ENCODE measurements around the gene UGT1A1. TPM values are rescaled to one million over a fixed set of nuclear protein-coding genes. Genes with fewer than 3 reads are reported as not detected.

Gene UGT1A1
- total and polyA plus RNA-seq, 2 of the 13 experiments (the other 11 are each of a cell fraction or from before 2014, with no cell fraction given), result 0.69 to 0.75 TPM

DNA sequence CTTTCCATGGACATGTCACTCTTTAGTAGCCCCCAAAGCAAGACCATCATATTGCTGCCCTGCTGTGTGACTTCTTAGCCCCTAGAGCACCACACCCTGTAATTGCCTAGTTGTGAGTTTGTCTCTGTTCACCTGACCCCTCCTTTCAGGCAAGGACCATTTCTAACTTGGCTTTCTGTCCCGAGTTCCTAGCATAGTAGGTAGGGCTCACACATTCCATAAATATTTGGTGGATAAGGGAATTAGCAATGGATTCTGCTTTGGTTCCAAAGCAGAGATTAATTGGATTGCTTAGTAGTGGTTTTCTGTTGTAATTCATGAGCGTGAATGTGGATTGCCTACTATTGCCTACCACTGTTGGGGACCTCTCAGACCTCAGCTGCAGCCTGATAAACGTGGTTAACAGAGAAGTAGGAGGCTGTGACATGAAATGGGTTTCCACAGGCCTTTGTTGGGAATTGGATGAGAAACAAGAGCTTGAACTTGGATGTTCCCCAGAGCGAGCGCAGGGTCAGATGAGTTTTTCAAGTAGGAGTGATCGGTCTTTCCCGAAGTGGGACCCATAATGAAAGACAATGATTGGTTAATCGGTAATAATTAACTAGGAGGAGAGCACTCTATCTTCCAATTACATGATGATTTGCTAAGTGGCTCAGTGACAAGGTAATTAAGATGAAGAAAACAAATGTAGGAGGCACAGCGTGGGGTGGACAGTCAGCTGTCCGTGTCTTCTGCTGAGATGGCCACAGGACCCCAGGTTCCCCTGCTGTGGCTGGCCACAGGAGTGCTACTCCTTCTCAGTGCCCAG lies 13.4 kb upstream of the UGT1A1 start (continued):
- TF ChIP-seq, protein P1, sequence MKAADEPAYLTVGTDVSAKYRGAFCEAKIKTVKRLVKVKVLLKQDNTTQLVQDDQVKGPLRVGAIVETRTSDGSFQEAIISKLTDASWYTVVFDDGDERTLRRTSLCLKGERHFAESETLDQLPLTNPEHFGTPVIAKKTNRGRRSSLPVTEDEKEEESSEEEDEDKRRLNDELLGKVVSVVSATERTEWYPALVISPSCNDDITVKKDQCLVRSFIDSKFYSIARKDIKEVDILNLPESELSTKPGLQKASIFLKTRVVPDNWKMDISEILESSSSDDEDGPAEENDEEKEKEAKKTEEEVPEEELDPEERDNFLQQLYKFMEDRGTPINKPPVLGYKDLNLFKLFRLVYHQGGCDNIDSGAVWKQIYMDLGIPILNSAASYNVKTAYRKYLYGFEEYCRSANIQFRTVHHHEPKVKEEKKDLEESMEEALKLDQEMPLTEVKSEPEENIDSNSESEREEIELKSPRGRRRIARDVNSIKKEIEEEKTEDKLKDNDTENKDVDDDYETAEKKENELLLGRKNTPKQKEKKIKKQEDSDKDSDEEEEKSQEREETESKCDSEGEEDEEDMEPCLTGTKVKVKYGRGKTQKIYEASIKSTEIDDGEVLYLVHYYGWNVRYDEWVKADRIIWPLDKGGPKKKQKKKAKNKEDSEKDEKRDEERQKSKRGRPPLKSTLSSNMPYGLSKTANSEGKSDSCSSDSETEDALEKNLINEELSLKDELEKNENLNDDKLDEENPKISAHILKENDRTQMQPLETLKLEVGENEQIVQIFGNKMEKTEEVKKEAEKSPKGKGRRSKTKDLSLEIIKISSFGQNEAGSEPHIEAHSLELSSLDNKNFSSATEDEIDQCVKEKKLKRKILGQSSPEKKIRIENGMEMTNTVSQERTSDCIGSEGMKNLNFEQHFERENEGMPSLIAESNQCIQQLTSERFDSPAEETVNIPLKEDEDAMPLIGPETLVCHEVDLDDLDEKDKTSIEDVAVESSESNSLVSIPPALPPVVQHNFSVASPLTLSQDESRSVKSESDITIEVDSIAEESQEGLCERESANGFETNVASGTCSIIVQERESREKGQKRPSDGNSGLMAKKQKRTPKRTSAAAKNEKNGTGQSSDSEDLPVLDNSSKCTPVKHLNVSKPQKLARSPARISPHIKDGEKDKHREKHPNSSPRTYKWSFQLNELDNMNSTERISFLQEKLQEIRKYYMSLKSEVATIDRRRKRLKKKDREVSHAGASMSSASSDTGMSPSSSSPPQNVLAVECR (CRISPR knock-in tag; IDR thresholded peaks at IDR 0.05; ENCODE audit: borderline replicate concordance), result no peak
- no peak for TF ChIP-seq ZNF564 (CRISPR knock-in tag; IDR thresholded peaks at IDR 0.05)

DNA sequence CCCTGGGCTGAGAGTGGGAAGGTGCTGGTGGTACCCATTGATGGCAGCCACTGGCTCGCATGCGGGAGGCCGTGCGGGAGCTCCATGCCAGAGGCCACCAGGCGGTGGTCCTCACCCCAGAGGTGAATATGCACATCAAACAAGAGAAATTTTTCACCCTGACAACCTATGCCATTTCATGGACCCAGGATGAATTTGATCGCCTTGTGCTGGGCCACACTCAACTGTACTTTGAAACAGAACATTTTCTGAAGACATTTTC lies 12.9 kb upstream of the UGT1A1 start:
- Histone ChIP-seq H3K27ac (ENCODE audit: extremely low read length, insufficient read depth, low read length) (no peak overlapping the region), H4K20me1 (ENCODE audit: insufficient read depth, low read length) (no peaks in the 10 kb centered on the region), H3K36me3 (replicated peaks in 1 of 2; ENCODE audit: control insufficient read depth in 1 of 2, insufficient read depth in 2 of 2, low read length in 2 of 2) (no peaks in the 10 kb centered on the region), H3K79me2 (ENCODE audit: insufficient read depth, low read length) (no peaks in the 10 kb centered on the region), H3K9me3 (ENCODE audit: low read length) (peaks cover 29% of the 10 kb centered on the region), H3K9ac (ENCODE audit: insufficient read depth, low read depth, low read length) (no peak overlapping the region), H3K4me2 (ENCODE audit: low read depth, low read length) (no peak overlapping the region), H3K27me3 (ENCODE audit: control insufficient read depth in 1 of 2, insufficient read depth in 2 of 2, low read length in 2 of 2) (peaks cover 1 to 64% of the 10 kb centered on the region in 2 experiments; a peak in 4 of 5 replicates), H2AFZ (ENCODE audit: low read length) (no peak overlapping the region), H3K4me3 (replicated peaks in 1 of 3; ENCODE audit: insufficient read depth in 1 of 3, low read depth in 2 of 3, low read length in 3 of 3) (no peak overlapping the region), H3K4me1 (ENCODE audit: insufficient read depth, low read length) (peaks cover 27% of the 10 kb centered on the region)
- FAIRE-seq, result no peak
- no peak for ATAC-seq
- DNase-seq (ENCODE audit: low spot score), result no peak
- POLR2A ChIA-PET, result no interaction called here
- no TSS peak for BruUV-seq (replicated peaks)
- CTCF ChIA-PET (ENCODE audit: low intra/inter-chr PET ratio, low total read pairs), result no interaction called here
- 90% methylated on average over 6 of the region's 6 CpGs for WGBS (ENCODE audit: low lambda C conversion rate)
- intact Hi-C loops (cut with micrococcal nuclease; ENCODE audit: unreplicated experiment) (no loop called here), in situ Hi-C loops (cut with HindIII; ENCODE audit: extremely low pct_ligation_motif_present, low pct_unique_long_range_greater_than_20kb) (no loop called here)
- TF ChIP-seq ZNF850 (CRISPR knock-in tag; conservative IDR thresholded peaks at IDR 0.05), result no peak
- TF ChIP-seq, protein P2, sequence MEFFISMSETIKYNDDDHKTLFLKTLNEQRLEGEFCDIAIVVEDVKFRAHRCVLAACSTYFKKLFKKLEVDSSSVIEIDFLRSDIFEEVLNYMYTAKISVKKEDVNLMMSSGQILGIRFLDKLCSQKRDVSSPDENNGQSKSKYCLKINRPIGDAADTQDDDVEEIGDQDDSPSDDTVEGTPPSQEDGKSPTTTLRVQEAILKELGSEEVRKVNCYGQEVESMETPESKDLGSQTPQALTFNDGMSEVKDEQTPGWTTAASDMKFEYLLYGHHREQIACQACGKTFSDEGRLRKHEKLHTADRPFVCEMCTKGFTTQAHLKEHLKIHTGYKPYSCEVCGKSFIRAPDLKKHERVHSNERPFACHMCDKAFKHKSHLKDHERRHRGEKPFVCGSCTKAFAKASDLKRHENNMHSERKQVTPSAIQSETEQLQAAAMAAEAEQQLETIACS (CRISPR knock-in tag; IDR thresholded peaks at IDR 0.05), result no peak
- TF ChIP-seq ZNF121 (CRISPR knock-in tag; IDR thresholded peaks at IDR 0.05), result no peak
- no peak for TF ChIP-seq FOXJ3 (CRISPR knock-in tag; IDR thresholded peaks at IDR 0.05; ENCODE audit: borderline replicate concordance)
- TF ChIP-seq NFE2L2 (IDR thresholded peaks at IDR 0.05; ENCODE audit: low read length), result no peak
- TF ChIP-seq ZNF547 (CRISPR knock-in tag; IDR thresholded peaks at IDR 0.05), result no peak
- TF ChIP-seq RFX3 (CRISPR knock-in tag; IDR thresholded peaks at IDR 0.05), result no peak
- TF ChIP-seq SP5 (CRISPR knock-in tag; IDR thresholded peaks at IDR 0.05; ENCODE audit: borderline replicate concordance, low read depth), result no peak
- TF ChIP-seq, protein P3, sequence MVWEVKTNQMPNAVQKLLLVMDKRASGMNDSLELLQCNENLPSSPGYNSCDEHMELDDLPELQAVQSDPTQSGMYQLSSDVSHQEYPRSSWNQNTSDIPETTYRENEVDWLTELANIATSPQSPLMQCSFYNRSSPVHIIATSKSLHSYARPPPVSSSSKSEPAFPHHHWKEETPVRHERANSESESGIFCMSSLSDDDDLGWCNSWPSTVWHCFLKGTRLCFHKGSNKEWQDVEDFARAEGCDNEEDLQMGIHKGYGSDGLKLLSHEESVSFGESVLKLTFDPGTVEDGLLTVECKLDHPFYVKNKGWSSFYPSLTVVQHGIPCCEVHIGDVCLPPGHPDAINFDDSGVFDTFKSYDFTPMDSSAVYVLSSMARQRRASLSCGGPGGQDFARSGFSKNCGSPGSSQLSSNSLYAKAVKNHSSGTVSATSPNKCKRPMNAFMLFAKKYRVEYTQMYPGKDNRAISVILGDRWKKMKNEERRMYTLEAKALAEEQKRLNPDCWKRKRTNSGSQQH (CRISPR knock-in tag; IDR thresholded peaks at IDR 0.05; ENCODE audit: low read depth), result no peak
- no peak for TF ChIP-seq ZBTB38 (CRISPR knock-in tag; IDR thresholded peaks at IDR 0.05)
- no peak for TF ChIP-seq TCF7 (IDR thresholded peaks at IDR 0.05; ENCODE audit: low read depth)
- TF ChIP-seq ZNF333 (CRISPR knock-in tag; IDR thresholded peaks at IDR 0.05; ENCODE audit: borderline replicate concordance), result no peak
- TF ChIP-seq, protein P4, sequence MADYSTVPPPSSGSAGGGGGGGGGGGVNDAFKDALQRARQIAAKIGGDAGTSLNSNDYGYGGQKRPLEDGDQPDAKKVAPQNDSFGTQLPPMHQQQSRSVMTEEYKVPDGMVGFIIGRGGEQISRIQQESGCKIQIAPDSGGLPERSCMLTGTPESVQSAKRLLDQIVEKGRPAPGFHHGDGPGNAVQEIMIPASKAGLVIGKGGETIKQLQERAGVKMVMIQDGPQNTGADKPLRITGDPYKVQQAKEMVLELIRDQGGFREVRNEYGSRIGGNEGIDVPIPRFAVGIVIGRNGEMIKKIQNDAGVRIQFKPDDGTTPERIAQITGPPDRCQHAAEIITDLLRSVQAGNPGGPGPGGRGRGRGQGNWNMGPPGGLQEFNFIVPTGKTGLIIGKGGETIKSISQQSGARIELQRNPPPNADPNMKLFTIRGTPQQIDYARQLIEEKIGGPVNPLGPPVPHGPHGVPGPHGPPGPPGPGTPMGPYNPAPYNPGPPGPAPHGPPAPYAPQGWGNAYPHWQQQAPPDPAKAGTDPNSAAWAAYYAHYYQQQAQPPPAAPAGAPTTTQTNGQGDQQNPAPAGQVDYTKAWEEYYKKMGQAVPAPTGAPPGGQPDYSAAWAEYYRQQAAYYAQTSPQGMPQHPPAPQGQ (CRISPR knock-in tag; IDR thresholded peaks at IDR 0.05; ENCODE audit: borderline replicate concordance), result no peak
